Measurements from ENCODE around the gene NOMO2.
"Not testable (repeated sequence)": the region's sequence is repeated elsewhere in the genome, so short reads cannot be mapped to it uniquely, and the experiment has no call there.

Gene NOMO2

DNA sequence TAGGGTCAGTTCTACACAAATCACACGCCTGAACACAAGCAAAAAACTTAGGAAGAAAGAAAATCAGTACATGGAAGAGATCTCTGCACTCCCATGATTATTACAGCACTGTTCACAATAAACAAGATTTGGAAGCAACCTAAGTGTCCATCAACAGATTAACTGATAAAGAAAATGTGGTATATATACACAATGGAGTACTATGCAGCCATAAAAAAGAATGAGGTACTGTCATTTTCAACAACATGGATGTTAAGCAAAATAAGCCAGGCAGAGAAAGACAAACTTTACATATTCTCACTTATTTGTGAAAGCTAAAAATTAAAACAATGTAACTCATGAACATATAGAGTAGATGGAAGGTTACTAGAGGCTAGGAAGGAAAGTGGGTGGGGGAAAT, 16.0 kb upstream of the NOMO2 start:
- DNase-seq (ENCODE audit: low read depth), result not testable (repeated sequence)

DNA sequence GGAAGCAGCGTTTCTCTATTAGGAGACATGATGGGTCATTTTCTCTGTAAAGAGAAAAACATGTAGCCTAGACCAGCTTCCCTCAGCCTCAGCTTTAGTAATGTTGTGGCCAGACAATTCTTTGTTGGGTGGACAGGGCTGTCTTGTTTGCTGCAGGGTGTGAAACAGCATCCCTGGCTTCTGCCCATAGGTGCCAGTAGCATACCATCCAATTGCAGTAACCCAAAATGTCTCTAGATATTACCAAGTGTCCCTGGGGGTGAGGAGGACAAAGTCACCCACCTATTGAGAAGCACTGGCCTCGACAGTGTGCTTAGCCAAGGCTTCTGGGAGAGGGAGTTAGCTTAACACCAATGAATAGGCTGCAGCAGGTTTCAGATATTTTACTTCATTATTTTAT, 14.0 kb upstream of the NOMO2 start:
- DNase-seq (ENCODE audit: low read depth), result not testable (repeated sequence)

DNA sequence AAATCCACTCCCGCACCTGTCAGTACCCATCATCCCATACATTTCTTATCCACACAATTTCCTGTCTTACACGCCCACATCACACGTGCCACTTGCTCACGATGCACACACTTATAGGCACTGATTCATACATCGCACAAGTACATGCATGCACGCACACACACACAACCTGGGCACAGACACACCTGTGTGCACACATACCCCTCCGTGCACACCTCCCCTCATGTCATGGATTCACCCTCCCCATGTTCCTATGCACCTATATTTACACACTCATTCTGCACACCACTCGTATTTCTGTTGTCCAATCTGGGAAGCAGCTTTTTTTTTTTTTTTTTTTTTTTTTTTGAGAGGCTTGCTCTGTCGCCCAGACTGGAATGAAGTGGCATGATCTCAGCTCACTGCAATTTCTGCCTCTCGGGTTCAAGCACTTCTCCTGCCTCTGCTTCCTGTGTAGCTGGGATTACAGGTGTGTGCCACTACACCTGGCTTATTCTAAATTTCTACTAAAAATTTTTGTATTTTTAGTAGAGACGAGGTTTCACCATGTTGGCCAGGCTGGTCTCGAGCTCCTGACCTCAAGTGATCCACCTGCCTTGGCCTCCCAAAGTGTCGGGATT, 13.5 kb upstream of the NOMO2 start:
- not testable (repeated sequence) for DNase-seq (ENCODE audit: low read depth)

DNA sequence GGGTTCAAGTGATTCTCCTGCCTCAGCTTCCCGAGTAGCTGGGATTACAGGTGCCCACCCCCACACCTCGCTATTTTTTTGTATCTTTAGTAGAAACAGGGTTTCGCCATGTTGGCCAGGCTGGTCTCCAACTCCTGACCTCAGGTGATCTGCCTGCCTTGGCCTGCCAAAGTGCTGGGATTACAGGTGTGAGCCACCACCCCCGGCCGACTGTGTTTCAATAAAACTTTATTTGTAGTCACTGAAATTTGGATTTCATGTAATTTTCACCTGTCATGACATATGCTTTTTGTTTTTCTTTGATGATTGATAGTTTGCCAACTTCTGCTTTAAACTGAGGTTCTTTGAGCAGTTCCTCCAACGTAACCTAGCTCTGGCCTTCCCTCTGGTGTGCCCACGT, 12.0 kb upstream of the NOMO2 start:
- not testable (repeated sequence) for DNase-seq (ENCODE audit: low read depth)

DNA sequence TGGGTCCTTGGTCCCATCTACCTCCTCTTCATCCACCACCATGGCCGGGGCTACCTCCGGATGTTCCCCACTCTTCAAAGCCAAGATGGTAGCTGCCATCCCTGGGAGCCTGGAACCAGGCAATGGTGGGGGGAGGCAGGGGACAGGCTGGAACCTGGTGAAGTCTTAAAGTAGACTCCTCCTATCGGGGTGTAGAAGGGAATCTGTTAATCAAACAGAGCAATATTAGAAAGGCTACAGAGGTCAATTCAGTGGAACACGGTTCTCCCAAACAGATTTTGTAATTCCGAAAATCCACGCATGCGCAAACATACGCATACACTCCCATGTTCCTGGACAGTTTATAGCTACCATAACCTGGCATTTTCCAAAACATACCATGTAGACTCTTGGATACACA, 11.1 kb upstream of the NOMO2 start:
- DNase-seq (ENCODE audit: low read depth), result not testable (repeated sequence)

DNA sequence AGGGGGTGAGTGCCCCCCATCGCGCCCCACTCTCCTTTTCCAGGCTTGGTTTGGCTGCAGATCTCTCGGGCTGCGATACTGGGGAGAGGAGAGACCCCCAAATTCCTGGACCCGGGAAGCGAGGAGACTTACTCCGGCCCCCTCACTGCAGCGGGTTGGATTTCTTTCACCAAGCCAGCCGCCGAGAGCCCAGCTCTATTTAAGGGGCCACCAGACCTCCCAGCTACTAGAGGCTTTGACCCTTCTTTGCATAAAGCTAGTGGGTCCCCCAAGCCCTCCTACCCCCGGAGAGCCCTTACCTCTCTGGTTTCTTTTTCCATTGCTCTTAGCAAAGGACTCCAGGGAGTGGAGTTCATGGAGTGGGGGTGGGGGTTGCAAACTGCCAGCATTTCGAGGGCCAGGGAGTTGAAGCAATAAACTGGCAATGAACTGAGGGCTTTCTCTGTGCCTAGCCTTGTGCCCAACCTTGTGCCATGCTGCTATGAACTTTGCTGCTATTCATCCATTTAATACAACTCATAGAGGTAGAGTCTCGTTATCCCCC, 9.5 kb upstream of the NOMO2 start:
- not testable (repeated sequence) for DNase-seq (ENCODE audit: low read depth)

DNA sequence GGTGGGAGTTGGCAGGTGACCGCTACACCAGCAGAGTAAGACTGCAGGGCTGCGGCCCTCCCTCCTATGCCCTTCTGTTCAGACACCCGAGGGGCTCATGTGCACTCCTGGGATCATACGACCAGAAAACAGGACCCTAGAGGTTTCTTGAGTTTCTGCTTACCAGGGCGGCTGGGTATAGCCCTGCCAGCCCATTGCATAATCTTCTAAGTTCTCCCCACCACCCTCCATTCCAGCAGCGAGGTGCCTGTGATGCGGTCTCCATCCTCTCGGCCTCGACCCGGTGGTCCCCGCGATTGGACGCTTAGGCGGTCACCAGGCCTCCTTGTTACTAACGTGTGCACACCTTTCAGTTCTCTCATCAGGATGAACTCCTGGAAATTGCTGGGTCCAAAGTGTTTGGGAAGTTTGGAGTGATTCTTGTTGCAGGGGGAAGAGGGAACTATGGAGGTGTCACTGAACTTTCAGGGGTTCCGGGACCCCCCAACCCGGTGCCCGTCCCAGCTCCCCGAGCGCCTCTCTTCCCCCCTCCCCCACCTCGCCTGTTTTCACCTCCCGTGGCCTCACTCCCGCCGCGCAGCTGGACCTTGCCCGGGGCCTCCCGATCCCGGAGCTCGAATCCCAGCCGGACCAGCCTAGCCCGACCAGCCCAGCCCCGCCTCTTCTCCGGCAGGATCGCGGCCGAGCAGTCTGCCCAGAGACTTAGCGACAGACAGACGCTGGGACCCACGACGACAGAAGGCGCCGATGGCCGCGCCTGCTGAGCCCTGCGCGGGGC, 8.8 kb upstream of the NOMO2 start:
- not testable (repeated sequence) for DNase-seq (ENCODE audit: low read depth)

DNA sequence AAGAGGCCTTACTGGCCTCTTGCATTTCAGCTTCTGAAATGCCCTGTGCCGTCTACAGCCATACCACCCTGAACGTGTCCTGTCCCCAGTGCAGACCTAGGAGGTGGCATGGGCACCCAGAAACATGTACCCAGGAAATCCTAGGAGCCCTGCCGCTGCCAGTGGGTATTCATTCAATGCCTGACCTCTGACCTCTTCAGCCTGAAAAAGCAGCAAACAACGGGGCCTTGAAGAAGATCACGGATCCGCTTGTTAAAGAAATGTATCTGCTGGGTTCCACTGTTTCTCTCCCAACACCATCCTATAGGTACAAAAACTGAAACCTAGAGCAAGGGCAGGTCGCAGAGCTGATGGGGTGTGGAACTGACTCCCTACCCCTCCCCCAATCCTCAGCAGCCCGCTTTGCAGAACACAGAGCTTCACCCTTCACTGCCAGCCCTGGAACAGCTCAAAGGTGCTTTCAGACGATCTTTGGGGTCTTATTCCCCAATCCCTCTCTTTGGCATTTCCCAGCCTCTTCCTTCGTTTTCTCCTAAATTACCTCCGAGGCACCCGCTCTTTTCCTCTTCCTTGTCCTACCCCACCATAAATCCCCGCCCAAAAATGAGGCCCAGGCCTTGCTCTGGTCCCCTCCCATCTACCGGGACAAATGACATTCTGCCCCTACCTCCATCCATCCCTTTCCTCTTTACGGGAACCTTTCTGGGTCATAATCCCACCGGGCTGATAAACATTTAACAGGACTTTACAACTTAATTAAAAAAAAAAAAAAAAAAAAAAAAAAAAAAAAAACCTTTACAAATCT, 1.3 kb downstream of the NOMO2 start:
- DNase-seq (ENCODE audit: low read depth), result not testable (repeated sequence)

DNA sequence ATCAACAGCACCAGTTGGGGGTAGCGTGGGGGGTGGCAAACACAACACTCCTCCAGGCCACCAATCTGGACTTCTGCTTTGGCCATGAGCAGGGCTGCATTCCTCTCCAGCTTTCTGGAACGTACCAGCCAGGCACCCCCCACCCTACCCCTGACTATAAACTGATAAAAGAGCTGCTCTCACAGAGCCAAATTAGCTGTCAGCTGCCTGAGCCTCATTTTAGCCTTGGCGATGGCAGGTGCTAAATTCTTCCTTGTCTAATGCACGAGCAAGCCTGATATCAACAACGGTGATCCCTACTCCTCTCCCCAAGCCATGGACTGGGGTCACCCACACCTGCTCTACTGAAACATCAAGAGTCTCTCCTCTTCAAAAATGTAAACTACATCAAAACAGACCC, 8.2 kb downstream of the NOMO2 start:
- not testable (repeated sequence) for DNase-seq (ENCODE audit: low read depth)

DNA sequence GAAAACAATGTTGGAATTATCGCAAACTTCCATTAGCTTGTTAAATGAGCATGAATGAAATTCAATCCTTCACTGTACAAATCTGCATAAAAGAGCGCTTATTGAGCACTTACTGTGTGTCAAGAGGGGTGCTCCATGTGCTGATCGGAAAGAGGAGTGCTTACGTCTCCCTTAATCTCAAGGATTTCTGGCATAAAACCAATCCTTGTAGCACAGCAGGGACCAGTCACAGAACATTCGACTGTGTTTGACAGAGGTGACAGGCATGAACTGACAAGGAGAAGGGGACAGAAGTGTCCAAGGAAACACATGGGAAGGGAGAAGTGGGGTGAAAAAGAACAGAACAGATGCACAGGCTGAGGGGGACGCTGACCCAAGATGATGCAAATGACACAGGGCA, 14.5 kb downstream of the NOMO2 start:
- DNase-seq (ENCODE audit: low read depth), result not testable (repeated sequence)

DNA sequence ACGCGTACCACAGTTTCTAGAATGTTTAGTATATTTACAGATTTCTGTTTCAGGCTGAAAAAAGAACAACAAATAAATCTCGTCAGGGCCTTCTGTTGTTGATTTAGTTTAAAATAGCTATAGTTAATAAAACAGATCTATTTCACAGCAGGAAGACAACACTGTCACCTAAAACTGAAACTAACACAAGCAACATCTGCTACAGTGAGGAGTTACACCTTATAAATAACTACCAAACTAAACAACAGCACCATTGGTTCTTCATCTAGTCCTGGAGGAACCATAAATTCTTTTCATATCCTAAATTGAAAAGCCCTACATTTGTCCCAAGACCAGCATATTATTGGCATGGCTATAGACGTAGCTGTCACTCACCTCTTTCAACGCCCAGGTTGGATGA, 15.0 kb downstream of the NOMO2 start:
- not testable (repeated sequence) for DNase-seq (ENCODE audit: low read depth)

DNA sequence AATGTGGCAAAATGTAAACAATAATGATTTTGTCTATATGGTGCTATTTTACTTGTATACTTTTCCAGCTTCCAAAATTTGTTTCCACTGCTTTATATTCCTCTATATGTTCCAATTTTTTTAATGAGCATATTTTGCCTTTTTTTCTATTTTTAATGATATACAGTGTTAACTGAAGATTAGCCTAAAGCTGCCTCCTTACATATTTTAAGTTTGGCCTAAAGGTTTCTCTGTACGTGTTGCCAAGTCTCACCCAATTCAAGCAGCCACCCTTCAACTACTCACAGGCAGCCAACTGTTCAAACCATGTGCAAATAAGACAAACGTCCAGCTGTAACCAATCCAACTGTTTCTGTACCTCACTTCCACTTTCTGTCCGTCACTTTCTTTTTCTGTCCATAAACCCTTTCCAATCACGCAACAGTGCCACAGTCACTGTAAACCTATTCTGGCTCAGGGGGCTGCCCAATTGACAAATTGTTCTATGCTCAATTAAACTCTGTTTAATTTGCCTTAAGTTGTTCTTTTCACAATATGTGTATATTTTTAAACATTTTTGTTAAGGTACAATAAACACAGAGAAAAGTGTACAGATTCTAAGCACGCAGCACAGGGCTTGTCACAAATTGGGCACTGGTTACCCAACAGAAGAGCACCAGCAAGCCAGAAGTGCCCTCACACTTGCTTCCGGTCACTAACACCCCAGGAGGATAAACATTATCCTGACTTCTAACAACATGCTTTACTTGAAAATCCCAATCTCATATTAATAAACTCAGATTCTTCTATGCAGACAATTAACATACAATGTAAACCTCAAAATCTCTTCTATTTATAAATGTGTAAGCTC, 17.4 kb downstream of the NOMO2 start:
- not testable (repeated sequence) for DNase-seq (ENCODE audit: low read depth)

DNA sequence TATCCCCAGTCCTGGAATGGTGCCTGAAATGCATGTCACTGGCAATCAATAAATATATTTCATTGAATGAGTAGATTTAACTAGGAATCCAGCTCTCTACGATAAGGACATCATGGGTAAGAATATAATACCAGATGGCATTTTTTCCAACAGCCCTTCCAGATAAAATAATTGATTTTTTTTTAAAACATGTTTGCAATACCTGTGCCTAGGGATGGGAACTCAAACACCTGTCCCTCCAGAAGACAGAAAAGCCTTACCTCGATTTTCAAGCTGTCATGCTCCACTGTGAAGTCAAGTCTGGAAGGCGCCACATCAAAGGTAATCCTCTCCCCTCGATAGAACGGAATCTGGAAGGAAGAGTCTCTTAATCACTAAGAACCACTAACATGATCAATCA, 20.0 kb downstream of the NOMO2 start:
- DNase-seq (ENCODE audit: low read depth), result not testable (repeated sequence)

DNA sequence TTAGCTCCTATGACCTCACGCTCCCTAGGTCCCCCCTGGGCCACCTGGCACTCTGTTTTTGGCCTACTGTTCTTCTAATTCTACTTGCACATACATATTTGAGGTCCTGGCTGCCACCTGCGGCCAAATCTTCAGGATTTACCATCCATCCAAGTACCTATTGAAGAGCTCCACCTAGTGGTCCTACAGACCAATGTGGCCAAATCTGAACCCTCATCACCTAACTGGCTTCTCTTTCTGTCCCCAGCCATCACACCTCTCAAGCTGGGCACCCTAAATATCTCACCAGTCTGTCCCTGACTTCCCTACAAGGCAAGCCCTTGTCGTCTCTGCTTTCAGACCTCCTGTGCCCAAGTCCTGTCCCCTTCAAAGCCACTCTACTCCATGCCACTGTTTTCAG, 24.9 kb downstream of the NOMO2 start:
- DNase-seq (ENCODE audit: low read depth), result not testable (repeated sequence)

DNA sequence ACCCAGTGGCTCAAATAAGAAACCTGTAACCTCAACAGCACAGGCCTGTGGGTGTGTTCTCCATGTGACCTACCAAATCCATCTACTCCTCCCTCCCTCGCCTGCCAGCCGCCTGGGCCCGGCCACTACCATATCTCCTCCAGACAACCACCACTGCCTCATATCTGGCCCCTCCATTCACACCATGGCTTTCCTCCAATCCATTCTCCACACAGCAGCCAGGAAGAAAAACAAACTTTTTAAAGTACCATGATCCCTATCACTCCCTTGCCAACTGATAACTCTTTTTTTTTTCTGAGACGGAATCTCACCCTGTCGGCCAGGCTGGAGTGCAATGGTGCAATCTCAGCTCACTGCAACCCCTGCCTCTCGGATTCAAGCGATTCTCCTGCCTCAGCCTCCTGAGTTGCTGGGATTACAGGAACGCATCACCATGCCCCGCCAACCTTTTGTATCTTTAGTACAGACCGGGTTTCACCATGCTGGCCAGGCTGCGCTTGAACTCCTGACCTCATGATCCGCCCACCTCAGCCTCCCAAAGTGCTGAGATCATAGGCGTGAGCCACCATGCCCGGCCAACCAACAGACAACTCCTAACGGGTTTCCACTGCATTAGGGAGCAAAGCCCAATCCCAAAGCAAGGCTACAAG, 26.3 kb downstream of the NOMO2 start:
- not testable (repeated sequence) for DNase-seq (ENCODE audit: low read depth)

DNA sequence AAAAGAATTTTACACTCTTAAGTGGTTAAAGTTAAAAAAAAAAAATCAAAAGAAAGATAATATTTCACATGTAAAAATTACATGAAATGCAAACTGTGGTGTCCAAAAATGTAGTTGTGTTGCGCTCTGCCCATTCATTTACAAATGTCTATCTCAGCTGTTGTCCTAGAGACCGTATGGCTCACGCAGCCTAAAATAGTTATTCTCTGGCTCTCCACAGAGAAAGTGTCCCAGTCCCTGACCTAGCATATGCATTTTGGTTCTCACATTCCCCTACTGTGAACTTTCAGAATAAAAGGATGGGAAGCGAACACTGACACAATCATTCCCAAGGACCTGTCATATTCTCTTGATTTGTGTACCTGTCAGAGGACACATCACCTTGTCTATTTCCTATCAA, 27.6 kb downstream of the NOMO2 start:
- DNase-seq (ENCODE audit: low read depth), result not testable (repeated sequence)

DNA sequence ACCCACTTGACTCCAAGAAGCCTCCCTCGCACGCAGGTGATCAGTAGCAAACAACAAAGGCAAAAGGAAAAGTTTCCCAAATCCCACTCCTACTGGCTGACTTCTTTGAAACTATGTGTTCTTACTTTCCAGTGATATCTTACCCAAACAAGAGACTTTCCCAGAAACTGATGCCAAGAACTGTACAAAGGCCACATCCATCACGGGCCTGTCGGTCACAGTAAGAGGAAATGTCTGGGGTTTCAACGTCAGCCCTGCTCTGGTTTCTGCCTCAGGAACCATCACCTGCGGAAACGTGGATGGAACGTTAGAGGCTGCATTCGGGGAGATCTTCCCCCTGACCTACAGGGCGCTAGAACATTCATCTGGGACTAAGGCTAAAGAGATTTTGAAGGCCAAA, 30.6 kb downstream of the NOMO2 start:
- DNase-seq (ENCODE audit: low read depth), result not testable (repeated sequence)

DNA sequence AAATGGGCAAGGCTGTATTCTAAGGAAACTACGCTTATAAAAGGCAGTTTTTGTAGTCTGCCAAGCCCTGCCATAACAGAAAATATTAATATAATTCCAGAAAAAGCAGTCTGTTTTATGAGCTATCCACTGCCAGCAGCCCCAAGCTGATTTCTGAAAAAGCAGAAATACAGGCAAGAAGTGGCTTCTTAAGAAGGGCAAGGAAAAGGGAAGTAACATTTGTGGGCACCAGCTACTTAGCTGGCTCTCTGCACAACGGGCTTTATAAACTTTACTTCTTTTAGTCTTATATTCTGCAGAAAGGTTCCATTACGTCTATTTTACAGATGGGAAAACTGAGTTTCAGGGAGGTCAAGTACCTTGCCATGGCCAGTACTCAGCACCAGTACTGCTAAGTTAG, 31.6 kb downstream of the NOMO2 start:
- DNase-seq (ENCODE audit: low read depth), result not testable (repeated sequence)

DNA sequence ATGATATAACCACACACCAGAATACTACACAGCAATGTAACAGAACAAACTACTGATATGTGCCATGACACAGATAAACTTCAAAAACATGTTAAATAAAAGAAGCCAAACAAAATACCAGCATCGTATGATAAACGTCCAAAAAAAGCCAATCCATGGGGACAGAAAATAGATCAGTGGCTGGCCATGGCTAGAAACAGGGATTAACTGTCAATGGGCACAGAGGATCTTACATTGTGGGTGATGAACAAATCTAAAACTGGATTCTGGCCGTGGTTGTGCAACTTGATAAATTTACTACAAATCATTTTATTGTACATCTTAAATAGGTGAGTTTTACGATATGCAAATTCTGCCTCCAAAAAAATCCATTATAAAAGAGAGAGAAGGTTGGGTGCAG, 35.4 kb downstream of the NOMO2 start:
- not testable (repeated sequence) for DNase-seq (ENCODE audit: low read depth)

DNA sequence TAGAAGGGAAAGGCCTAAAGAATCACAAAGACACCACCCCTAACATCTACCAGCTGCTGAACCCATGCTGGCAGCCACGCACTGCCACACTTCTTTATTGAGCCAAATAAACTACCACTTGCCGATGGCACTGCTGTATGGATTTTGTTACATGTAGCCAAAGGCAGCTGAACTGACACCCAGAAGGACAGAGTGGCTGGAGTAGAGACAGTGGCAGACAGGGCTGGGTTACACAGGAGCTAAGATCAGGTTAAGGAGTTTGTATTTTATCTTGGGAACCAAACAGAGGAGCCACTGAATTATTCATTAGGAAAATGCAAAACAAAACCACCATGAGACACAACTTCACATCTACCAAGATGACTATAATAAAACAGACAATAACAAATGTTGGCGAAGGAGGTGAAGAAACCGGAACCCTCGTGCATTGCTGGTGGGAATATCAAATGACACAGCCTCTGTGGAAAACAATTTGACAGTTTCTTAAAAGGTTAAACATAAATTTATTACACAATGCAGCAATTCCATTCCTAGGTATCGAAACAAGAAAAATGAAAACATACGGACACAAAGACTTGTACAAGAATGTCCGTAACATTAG, 35.9 kb downstream of the NOMO2 start:
- not testable (repeated sequence) for DNase-seq (ENCODE audit: low read depth)

DNA sequence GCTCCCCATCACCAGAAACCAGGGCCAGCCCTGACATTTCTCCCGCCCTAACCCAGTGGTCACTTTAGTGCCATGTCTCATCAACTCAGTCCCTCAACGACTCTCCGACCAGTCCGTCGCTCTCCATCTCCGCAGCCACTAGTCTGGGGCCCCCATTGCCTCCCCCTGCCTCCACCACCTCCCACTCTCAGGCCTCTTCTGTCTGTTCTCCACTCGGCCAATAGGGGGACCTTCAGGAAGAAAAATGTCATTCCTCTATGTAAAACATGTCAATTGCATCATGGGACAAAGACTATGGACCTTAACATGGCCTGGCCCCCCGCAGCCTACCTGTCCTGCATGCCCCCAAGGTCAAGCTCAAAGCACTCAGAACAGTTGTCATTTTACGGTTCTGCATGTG, 39.3 kb downstream of the NOMO2 start:
- not testable (repeated sequence) for DNase-seq (ENCODE audit: low read depth)

Measured in stimulated activated CD8-positive, alpha-beta memory T cell treated with anti-CD3 and anti-CD28 coated beads, Interleukin-12 subunit alpha, Interleukin-12 subunit beta, amount 100 ng/mL, for 1 hour (primary cell).